BLaER1 (cell line): ENCODE measurements around the gene MOCS2.

ENCODE experiments used
- H3K27ac ChIP-seq: shearing (Covaris generic); formaldehyde crosslinking; 2 replicates; pipeline ENCODE4 v1.8.1; 2022
- H3K27me3 ChIP-seq: shearing (Covaris generic); formaldehyde crosslinking; 2 replicates; pipeline ENCODE4 v1.8.1; 2022
- H3K36me3 ChIP-seq: shearing (Covaris generic); formaldehyde crosslinking; 2 replicates; pipeline ENCODE4 v1.8.1; 2022
- H3K4me1 ChIP-seq: shearing (Covaris generic); formaldehyde crosslinking; 2 replicates; pipeline ENCODE4 v1.8.1; 2022
- H3K4me2 ChIP-seq: shearing (Covaris generic); formaldehyde crosslinking; 2 replicates; pipeline ENCODE4 v1.8.1; 2022
- H3K4me3 ChIP-seq: shearing (Covaris generic); formaldehyde crosslinking; 2 replicates; pipeline ENCODE4 v1.8.1; 2022
- H3K9ac ChIP-seq: shearing (Covaris generic); formaldehyde crosslinking; 2 replicates; pipeline ENCODE4 v1.8.1; 2022
- H3K9me3 ChIP-seq: shearing (Covaris generic); formaldehyde crosslinking; 2 replicates; pipeline ENCODE4 v1.8.1; 2022
- H4K20me1 ChIP-seq: shearing (Covaris generic); formaldehyde crosslinking; 2 replicates; pipeline ENCODE4 v1.8.1; 2022
- Cebpa-rat ChIP-seq: shearing (Covaris generic); IDR thresholded peaks from 2 replicates; pipeline ENCODE4 v1.8.1; 2022

MOCS2 gene

DNA sequence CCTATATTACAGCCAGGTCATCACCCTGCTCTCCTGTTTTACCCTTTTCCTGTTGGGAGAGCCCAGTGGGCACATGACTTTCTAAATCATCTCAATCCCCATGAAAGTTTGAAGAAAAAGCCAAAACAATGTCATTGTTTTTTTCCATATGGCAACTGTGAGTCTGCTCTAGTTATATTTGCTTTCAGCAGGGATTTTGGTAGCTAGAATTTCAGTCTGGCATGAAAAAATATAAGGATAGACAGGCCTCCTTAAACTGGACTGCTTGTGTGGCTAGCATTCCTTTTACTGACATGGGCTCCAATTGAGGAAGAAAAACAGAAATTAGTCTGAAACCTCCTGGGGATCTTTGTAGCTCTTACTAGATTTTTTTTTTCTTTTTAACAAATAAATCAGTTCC is 25.6 kb downstream of the MOCS2 start:
- Histone ChIP-seq H3K27ac (no peak overlapping the region), H3K9me3 (no peaks in the 10 kb centered on the region), H3K9ac (no peak overlapping the region), H4K20me1 (no peaks in the 10 kb centered on the region), H3K4me3 (no peak overlapping the region), H3K4me1 (peaks cover 6% of the 10 kb centered on the region; the same call in 1 of the 2 replicates), H3K4me2 (no peak overlapping the region), H3K36me3 (no peaks in the 10 kb centered on the region), H3K27me3 (no peaks in the 10 kb centered on the region)
- TF ChIP-seq Cebpa-rat, result no peak

DNA sequence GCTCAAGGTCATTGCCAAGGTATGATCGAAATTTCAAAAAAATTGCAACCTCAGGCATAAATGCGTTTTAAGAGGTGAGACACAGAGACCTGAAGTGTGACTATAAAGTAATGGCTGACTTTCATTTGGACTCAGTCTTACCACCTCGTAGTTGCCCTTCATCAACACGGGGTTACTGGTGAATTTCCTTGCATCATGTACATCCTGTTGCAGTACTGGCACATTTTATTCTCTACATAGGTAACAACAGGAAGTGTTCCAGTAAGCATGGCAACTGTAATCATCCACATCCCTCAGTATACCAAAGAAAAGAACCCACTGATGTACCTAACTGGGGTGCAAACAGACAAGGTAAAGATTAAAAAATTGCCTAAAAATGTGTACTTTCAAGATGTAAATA is 29.3 kb downstream of the MOCS2 start:
- no peaks in the 10 kb centered on the region for H3K9me3 ChIP-seq
- no peak overlapping the region for H3K4me2 ChIP-seq
- no peaks in the 10 kb centered on the region for H4K20me1 ChIP-seq
- no peak overlapping the region for H3K9ac ChIP-seq
- H3K4me1 ChIP-seq, result peaks cover 6% of the 10 kb centered on the region; the same call in 1 of the 2 replicates
- H3K36me3 ChIP-seq, result no peaks in the 10 kb centered on the region
- no peaks in the 10 kb centered on the region for H3K27me3 ChIP-seq
- H3K27ac ChIP-seq, result no peak overlapping the region
- TF ChIP-seq Cebpa-rat, result no peak
- H3K4me3 ChIP-seq, result no peak overlapping the region

DNA sequence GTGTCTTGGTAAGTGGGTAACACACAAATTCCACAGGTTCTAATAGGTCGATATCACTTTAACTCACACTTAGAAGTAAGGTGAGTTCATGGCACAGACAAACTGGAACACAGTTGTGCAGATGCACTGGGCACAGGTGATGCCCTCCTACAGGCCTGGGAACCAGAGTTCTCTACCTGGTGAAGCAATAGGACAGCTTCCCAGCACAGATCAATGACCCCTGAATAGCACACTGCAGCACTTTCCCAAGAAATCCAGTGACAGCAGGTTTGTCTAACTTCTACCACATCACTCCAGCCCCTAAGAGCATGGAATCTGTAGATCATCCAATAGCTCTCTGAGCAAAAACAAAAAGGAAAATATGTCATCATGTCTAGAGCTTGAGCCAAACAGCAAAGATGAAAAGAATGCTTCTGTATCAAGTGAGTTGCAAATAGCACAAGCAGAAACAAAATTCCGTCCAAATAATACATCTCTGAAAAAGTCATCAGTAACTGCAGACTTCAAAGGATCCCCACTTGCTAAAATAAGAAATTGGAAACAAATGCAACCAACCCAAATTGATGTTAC is 33.5 kb downstream of the MOCS2 start:
- Histone ChIP-seq H3K4me1 (no peaks in the 10 kb centered on the region), H3K9me3 (no peaks in the 10 kb centered on the region), H3K9ac (no peak overlapping the region), H3K4me3 (no peak overlapping the region), H4K20me1 (no peaks in the 10 kb centered on the region), H3K4me2 (no peak overlapping the region), H3K27ac (no peak overlapping the region), H3K36me3 (no peaks in the 10 kb centered on the region), H3K27me3 (no peaks in the 10 kb centered on the region)
- no peak for TF ChIP-seq Cebpa-rat

DNA sequence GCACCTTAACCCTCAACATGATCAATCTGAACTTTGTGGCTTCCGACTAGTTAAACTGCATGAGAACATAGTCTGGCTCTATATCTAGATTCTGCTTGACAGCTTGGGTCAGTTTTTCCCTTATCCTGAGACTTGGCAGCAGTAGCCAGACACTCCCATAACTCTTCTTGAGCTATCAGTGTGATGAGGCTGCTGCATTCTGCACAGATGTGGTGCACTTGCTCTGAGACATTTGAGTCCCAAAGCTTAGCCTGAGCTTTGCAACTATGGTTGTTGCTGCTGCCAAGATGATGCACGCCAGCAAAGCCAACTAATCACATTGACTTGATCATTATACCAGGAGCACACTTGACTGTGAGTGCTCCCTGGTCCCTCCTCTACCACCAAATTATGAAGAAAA is 36.2 kb downstream of the MOCS2 start:
- H3K27me3 ChIP-seq, result no peaks in the 10 kb centered on the region
- H3K4me2 ChIP-seq, result no peak overlapping the region
- no peaks in the 10 kb centered on the region for H3K9me3 ChIP-seq
- no peak for TF ChIP-seq Cebpa-rat
- no peak overlapping the region for H3K4me3 ChIP-seq
- no peaks in the 10 kb centered on the region for H4K20me1 ChIP-seq
- H3K27ac ChIP-seq, result no peak overlapping the region
- H3K9ac ChIP-seq, result no peak overlapping the region
- H3K36me3 ChIP-seq, result no peaks in the 10 kb centered on the region
- no peaks in the 10 kb centered on the region for H3K4me1 ChIP-seq

DNA sequence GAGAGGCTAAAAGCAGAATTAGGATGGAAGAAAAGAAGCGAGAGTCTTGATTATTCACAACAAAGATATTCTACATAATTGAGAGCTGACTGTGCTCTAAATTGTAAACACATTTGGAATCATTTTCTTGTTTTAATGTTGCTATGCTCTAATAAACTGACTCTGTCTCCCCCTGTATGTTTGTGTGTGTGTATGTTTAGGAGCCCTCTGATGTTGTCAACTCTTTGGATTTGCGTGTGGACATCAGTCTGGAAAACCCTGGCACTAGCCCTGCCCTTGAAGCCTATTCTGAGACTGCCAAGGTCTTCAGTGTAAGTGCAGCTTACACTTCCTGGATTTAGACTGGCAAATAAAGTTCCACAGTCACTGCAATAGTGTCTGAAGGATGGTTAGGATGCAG is 37.8 kb downstream of the MOCS2 start:
- H3K36me3 ChIP-seq, result no peaks in the 10 kb centered on the region
- TF ChIP-seq Cebpa-rat, result no peak
- H3K27me3 ChIP-seq, result no peaks in the 10 kb centered on the region
- H3K9ac ChIP-seq, result no peak overlapping the region
- no peak overlapping the region for H3K4me3 ChIP-seq
- no peaks in the 10 kb centered on the region for H4K20me1 ChIP-seq
- no peak overlapping the region for H3K4me2 ChIP-seq
- H3K9me3 ChIP-seq, result no peaks in the 10 kb centered on the region
- no peaks in the 10 kb centered on the region for H3K4me1 ChIP-seq
- H3K27ac ChIP-seq, result no peak overlapping the region

DNA sequence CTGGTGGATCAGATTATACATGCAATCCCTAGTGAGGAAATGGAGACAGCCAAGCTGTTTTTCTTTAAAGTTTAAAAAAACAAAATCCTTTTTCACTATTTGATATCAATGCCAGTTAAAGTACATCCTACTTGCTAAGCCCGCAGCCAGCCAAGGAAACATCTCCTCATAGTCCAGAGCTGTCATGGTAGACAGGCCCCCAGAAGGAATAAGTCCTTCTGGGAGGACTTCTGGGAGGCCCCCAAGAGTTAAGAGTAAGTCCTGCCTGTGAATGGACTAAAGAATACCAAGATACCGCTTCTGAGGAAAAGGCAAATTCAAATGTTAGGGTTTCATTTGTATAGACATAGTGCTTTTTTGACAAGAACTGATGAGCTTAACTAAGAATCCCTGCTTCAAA is 38.3 kb downstream of the MOCS2 start:
- Histone ChIP-seq H3K4me3 (no peak overlapping the region), H3K9me3 (no peaks in the 10 kb centered on the region), H4K20me1 (no peaks in the 10 kb centered on the region), H3K27me3 (no peaks in the 10 kb centered on the region), H3K4me2 (no peak overlapping the region), H3K9ac (no peak overlapping the region), H3K27ac (no peak overlapping the region), H3K4me1 (no peaks in the 10 kb centered on the region), H3K36me3 (no peaks in the 10 kb centered on the region)
- TF ChIP-seq Cebpa-rat, result no peak

DNA sequence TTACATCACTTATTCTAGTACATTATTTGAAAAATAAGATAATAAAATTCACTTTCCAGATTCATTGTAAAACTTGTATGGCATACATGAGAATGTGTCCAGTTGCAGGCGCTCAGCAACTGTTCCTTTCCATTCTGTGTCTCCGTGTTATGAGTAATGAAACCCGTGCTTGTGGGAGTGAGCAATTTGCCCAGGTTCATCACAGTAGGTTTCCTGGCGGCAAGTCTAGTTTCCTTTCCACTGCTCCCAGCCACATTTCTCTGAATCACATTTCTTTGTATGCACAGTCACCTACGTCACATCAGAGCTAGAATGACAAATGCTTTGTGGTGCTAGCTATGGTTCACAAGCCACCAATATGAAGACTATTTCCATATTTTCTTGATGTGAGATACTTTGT is 39.9 kb downstream of the MOCS2 start:
- H3K4me1 ChIP-seq, result 0 out of 2 replicates have a peak, but pooled peaks cover 2% of the 10 kb centered on the region
- H3K27me3 ChIP-seq, result no peaks in the 10 kb centered on the region
- TF ChIP-seq Cebpa-rat, result no peak
- H4K20me1 ChIP-seq, result no peaks in the 10 kb centered on the region
- no peak overlapping the region for H3K4me3 ChIP-seq
- H3K27ac ChIP-seq, result no peak overlapping the region
- no peaks in the 10 kb centered on the region for H3K9me3 ChIP-seq
- H3K36me3 ChIP-seq, result no peaks in the 10 kb centered on the region
- H3K4me2 ChIP-seq, result no peak overlapping the region
- no peak overlapping the region for H3K9ac ChIP-seq

DNA sequence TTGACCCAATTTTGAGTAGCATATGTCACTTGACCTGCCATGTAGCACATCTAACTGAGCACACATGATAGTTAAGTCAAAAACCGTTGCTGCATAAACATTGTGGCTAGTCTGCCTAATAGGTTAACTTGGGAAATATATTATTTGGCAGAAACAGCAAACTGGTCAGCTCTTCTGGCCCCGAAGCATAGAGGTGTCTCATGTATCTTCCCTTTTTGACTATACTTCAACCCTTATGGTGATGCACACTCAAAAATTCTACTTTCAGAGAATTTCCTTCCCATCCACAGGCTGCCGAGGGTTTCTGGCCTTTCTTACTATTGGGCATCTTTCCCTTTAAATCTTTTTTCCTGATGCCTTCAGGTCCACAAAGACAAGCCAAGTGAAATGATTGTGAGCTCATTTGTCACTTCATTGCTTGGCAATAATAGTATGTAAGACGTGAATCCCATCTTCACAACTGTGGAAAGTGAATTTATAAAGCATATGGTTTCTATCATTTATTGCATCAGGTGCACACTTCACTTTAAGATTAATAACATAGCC is 41.2 kb downstream of the MOCS2 start:
- no peak overlapping the region for H3K9ac ChIP-seq
- no peak for TF ChIP-seq Cebpa-rat

DNA sequence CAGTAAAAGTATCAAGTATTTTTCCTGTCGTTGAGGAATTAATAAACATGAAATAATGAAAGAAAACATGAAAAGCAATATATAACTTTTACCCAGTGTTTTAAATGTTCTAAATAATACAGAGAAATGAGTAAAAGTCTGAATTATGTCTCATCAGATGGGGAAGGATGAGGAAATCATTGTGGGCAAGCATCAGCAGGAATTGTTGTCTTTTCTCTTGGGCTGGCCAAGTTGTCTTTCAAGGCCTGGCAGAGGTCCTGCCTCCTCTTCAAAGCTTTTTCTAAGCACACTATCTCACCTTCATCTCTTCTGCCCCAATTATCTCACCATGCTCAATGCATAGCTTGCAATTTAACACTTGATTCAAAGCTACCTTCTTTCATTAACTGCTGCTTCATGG is 41.9 kb downstream of the MOCS2 start:
- Histone ChIP-seq H3K9ac (no peak overlapping the region), H3K9me3 (no peaks in the 10 kb centered on the region), H3K4me1 (0 out of 2 replicates have a peak, but pooled peaks cover 4% of the 10 kb centered on the region), H3K4me3 (no peak overlapping the region), H4K20me1 (no peaks in the 10 kb centered on the region), H3K27me3 (no peaks in the 10 kb centered on the region), H3K27ac (no peak overlapping the region), H3K36me3 (no peaks in the 10 kb centered on the region), H3K4me2 (no peak overlapping the region)
- TF ChIP-seq Cebpa-rat, result no peak

More for the DNA sequence above, 41.2 kb downstream of the MOCS2 start:
- H3K27me3 ChIP-seq, result no peaks in the 10 kb centered on the region
- H4K20me1 ChIP-seq, result no peaks in the 10 kb centered on the region
- H3K4me2 ChIP-seq, result no peak overlapping the region
- H3K4me3 ChIP-seq, result no peak overlapping the region
- H3K36me3 ChIP-seq, result no peaks in the 10 kb centered on the region
- H3K27ac ChIP-seq, result no peak overlapping the region
- no peaks in the 10 kb centered on the region for H3K9me3 ChIP-seq
- 0 out of 2 replicates have a peak, but pooled peaks cover 4% of the 10 kb centered on the region for H3K4me1 ChIP-seq

DNA sequence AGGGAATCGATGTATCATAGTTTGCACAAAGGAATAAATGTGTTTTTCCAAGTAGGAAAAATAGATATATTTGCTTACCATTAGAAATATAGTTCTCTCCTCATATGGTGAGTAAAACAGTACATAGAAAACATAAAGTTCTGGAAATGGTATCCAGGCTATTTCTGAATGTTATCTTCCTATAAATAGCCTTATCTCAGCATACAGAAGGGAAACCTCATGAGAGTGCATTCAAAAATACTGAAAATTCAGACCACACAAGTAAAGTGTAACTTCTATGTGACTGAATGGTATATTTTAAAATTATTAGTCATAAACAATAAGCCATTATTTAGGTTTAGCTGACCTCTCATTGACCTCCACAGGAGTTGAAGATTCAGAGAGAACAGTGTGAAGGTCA is 43.5 kb downstream of the MOCS2 start:
- no peaks in the 10 kb centered on the region for H3K27me3 ChIP-seq
- no peak overlapping the region for H3K4me3 ChIP-seq
- no peak overlapping the region for H3K4me2 ChIP-seq
- H4K20me1 ChIP-seq, result no peaks in the 10 kb centered on the region
- no peaks in the 10 kb centered on the region for H3K36me3 ChIP-seq
- no peak overlapping the region for H3K9ac ChIP-seq
- H3K9me3 ChIP-seq, result no peaks in the 10 kb centered on the region
- no peak for TF ChIP-seq Cebpa-rat
- 0 out of 2 replicates have a peak, but pooled peaks cover 4% of the 10 kb centered on the region for H3K4me1 ChIP-seq
- H3K27ac ChIP-seq, result no peak overlapping the region
